IMR-90 (cell line): ENCODE data around the gene CHD6. TPM values are rescaled to one million over a fixed set of nuclear protein-coding genes. Genes with fewer than 3 reads are reported as not detected.

Experiments
- ATAC-seq: fragments of 200-7000 bp; cut with Tn5 transposase; 2 replicates; pipeline ENCODE4 v1.9.1; 2020; ENCODE audit warnings: low read depth, mild to moderate bottlenecking, moderate library complexity
- BruUV-seq: library from RNA; stranded (reverse); fragments of 400-500 nt; replicated peaks from 2 replicates; lab custom pipeline; 2021; lab: Mats Ljungman, UMichigan
- CTCF ChIA-PET: fragments of 300-600 bp; formaldehyde crosslinking; extraction: SDS; loops from one replicate; lab custom pipeline; 2021; ENCODE audit warnings: antibody characterized with exemption; lab: Yijun Ruan, JAX
- POLR2A ChIA-PET: fragments of 300-600 bp; sonication (Branson Sonifier 250); formaldehyde crosslinking; loops from one replicate; lab custom pipeline; 2022; ENCODE audit warnings: antibody characterized with exemption; ENCODE audit not compliant: unreplicated experiment; lab: Charles Lee
- DNase-seq: peaks from one replicate; pipeline ENCODE4 v3.0.0; 2013
- H2AFZ ChIP-seq: replicated peaks from 2 replicates; pipeline ENCODE3; 2013; ENCODE audit warnings: low read length, mild to moderate bottlenecking; ENCODE audit not compliant: poor library complexity
- H2AK5ac ChIP-seq: 2 replicates; pipeline ENCODE4 v1.6.1; 2013; ENCODE audit warnings: low read depth, low read length, inconsistent platforms
- H2AK9ac ChIP-seq: replicated peaks from 2 replicates; pipeline ENCODE3; 2013; ENCODE audit warnings: mild to moderate bottlenecking, low read depth, low read length, moderate library complexity; ENCODE audit not compliant: poor library complexity
- H2BK120ac ChIP-seq: 2 replicates; pipeline ENCODE4 v1.6.1; 2013; ENCODE audit warnings: low read depth, low read length, inconsistent platforms
- H2BK15ac ChIP-seq: 3 replicates; pipeline ENCODE4 v1.6.1; 2013; ENCODE audit warnings: low read depth, low read length, inconsistent platforms
- H2BK20ac ChIP-seq: 2 replicates; pipeline ENCODE4 v1.6.1; 2013; ENCODE audit warnings: low read depth, mild to moderate bottlenecking, inconsistent platforms, low read length, moderate library complexity
- H2BK5ac ChIP-seq: 2 replicates; pipeline ENCODE4 v1.6.1; 2013; ENCODE audit warnings: mild to moderate bottlenecking, low read depth, low read length, inconsistent platforms; ENCODE audit not compliant: poor library complexity, severe bottlenecking
- H3K14ac ChIP-seq: replicated peaks from 2 replicates; pipeline ENCODE4 v1.6.1; 2013; ENCODE audit warnings: low read depth, low read length, inconsistent platforms
- H3K18ac ChIP-seq: 2 replicates; pipeline ENCODE4 v1.6.1; 2013; ENCODE audit warnings: low read depth, low read length, control low read depth
- H3K23ac ChIP-seq: 2 replicates; pipeline ENCODE4 v1.6.1; 2013; ENCODE audit warnings: low read depth, low read length, inconsistent platforms
- H3K27ac ChIP-seq: 2 replicates; pipeline ENCODE4 v1.5.1; 2013; ENCODE audit warnings: mild to moderate bottlenecking, control low read depth, low read length; ENCODE audit not compliant: insufficient read depth
- H3K27me3 ChIP-seq: 2 replicates; pipeline ENCODE4 v1.6.1; 2013; ENCODE audit warnings: low read length; ENCODE audit not compliant: control insufficient read depth, insufficient read depth
- H3K36me3 ChIP-seq: 2 replicates; pipeline ENCODE4 v1.6.1; 2013; ENCODE audit warnings: low read length, mixed read lengths; ENCODE audit not compliant: control insufficient read depth, insufficient read depth
- H3K4ac ChIP-seq: 2 replicates; pipeline ENCODE4 v1.6.1; 2013; ENCODE audit warnings: low read depth, low read length, inconsistent platforms
- H3K4me1 ChIP-seq: 2 replicates; pipeline ENCODE4 v1.6.1; 2013; ENCODE audit warnings: low read length, mixed read lengths; ENCODE audit not compliant: control insufficient read depth, insufficient read depth
- H3K4me2 ChIP-seq: 2 replicates; pipeline ENCODE4 v1.6.1; 2013; ENCODE audit warnings: low read depth, mild to moderate bottlenecking, control low read depth, low read length, moderate library complexity
- H3K4me3 ChIP-seq: 2 replicates; pipeline ENCODE4 v1.5.1; 2013; ENCODE audit warnings: low read depth, mild to moderate bottlenecking, control low read depth, low read length, moderate library complexity; ENCODE audit not compliant: insufficient read depth
- H3K56ac ChIP-seq: 2 replicates; pipeline ENCODE4 v1.6.1; 2013; ENCODE audit warnings: low read length, inconsistent platforms; ENCODE audit not compliant: insufficient read depth; ENCODE audit errors: extremely low read depth
- H3K79me1 ChIP-seq, 2 experiments: 2 replicates each; pipeline ENCODE4 v1.6.1; 2013; ENCODE audit warnings: low read length in 2 of 2, inconsistent platforms in 1 of 2, low read depth in 1 of 2
- H3K9ac ChIP-seq: 2 replicates; pipeline ENCODE4 v1.6.1; 2013; ENCODE audit warnings: low read depth, low read length, control low read depth
- H3K9me1 ChIP-seq: 2 replicates; pipeline ENCODE4 v1.6.1; 2013; ENCODE audit warnings: low read length, inconsistent platforms; ENCODE audit not compliant: insufficient read depth
- H3K9me3 ChIP-seq: 2 replicates; pipeline ENCODE4 v1.6.1; 2013; ENCODE audit warnings: low read length; ENCODE audit not compliant: control insufficient read depth, insufficient read depth
- H4K20me1 ChIP-seq: 2 replicates; pipeline ENCODE4 v1.6.1; 2013; ENCODE audit warnings: low read length, inconsistent platforms; ENCODE audit not compliant: insufficient read depth
- H4K5ac ChIP-seq: 2 replicates; pipeline ENCODE4 v1.6.1; 2013; ENCODE audit warnings: mild to moderate bottlenecking, low read depth, low read length, control low read depth
- H4K8ac ChIP-seq, 2 experiments: 2 replicates each; pipeline ENCODE4 v1.6.1; 2013; ENCODE audit warnings: low read depth in 2 of 2, low read length in 2 of 2, control low read depth in 1 of 2, inconsistent platforms in 1 of 2
- H4K91ac ChIP-seq: 2 replicates; pipeline ENCODE4 v1.6.1; 2013; ENCODE audit warnings: low read depth, low read length, inconsistent platforms; ENCODE audit not compliant: insufficient read depth
- BHLHE40 ChIP-seq: fragments of 150-350 bp; IDR thresholded peaks from 2 replicates; pipeline ENCODE4 v1.6.1; 2016; ENCODE audit warnings: mild to moderate bottlenecking, low read depth, low read length
- CEBPB ChIP-seq: IDR thresholded peaks from 2 replicates; pipeline ENCODE4 v1.6.1; 2012; ENCODE audit warnings: low read depth, low read length, improper control_type of control experiment
- CHD1 ChIP-seq: IDR thresholded peaks from 2 replicates; pipeline ENCODE4 v1.6.1; 2012; ENCODE audit warnings: low read depth, low read length, improper control_type of control experiment
- ELK1 ChIP-seq: fragments of 150-350 bp; IDR thresholded peaks from 2 replicates; pipeline ENCODE4 v1.6.1; 2016; ENCODE audit warnings: low read depth, mild to moderate bottlenecking, low read length, moderate library complexity, borderline replicate concordance
- FOS ChIP-seq: fragments of 150-350 bp; IDR thresholded peaks from 2 replicates; pipeline ENCODE4 v1.6.1; 2016; ENCODE audit warnings: low read depth, low read length
- MAFK ChIP-seq: IDR thresholded peaks from 2 replicates; pipeline ENCODE4 v1.6.1; 2012; ENCODE audit warnings: low read depth, low read length, improper control_type of control experiment
- MAZ ChIP-seq: IDR thresholded peaks from 2 replicates; pipeline ENCODE4 v1.6.1; 2012; ENCODE audit warnings: low read depth, mild to moderate bottlenecking, low read length, improper control_type of control experiment, moderate library complexity, borderline replicate concordance
- MXI1 ChIP-seq: IDR thresholded peaks from 2 replicates; pipeline ENCODE4 v1.6.1; 2012; ENCODE audit warnings: low read depth, mild to moderate bottlenecking, low read length, moderate library complexity, borderline replicate concordance
- NFE2L2 ChIP-seq: fragments of 150-350 bp; IDR thresholded peaks from 2 replicates; pipeline ENCODE4 v1.6.1; 2016; ENCODE audit warnings: low read depth, mild to moderate bottlenecking, low read length
- POLR2A ChIP-seq: IDR thresholded peaks from 2 replicates; pipeline ENCODE4 v1.6.1; 2012; ENCODE audit warnings: mild to moderate bottlenecking, low read depth, low read length
- RAD21 ChIP-seq: IDR thresholded peaks from 2 replicates; pipeline ENCODE4 v1.6.1; 2012; ENCODE audit warnings: low read length, improper control_type of control experiment
- RCOR1 ChIP-seq: IDR thresholded peaks from 2 replicates; pipeline ENCODE4 v1.6.1; 2012; ENCODE audit warnings: mild to moderate bottlenecking, low read length, improper control_type of control experiment; ENCODE audit not compliant: insufficient replicate concordance
- RFX5 ChIP-seq: IDR thresholded peaks from 2 replicates; pipeline ENCODE4 v1.8.0; 2012; ENCODE audit warnings: low read depth, mild to moderate bottlenecking, low read length, moderate library complexity
- SMC3 ChIP-seq: fragments of 150-350 bp; IDR thresholded peaks from 2 replicates; pipeline ENCODE4 v1.6.1; 2016; ENCODE audit warnings: low read depth, mild to moderate bottlenecking, antibody characterized with exemption, low read length, moderate library complexity
- WGBS, 2 experiments: methylation state at CpG; one replicate each; pipeline versions ENCODE4 v1.1.5 to v1.1.7; 2013; ENCODE audit warnings: missing lambda C conversion rate in 2 of 2; ENCODE audit not compliant: insufficient read length in 1 of 2; ENCODE audit errors: extremely low coverage in 2 of 2; 5-methylcytosine and 5-hydroxymethylcytosine counted together
- dilution Hi-C: fragments of 300-500 bp; cut with HindIII; formaldehyde crosslinking; loops from one replicate; pipeline ENCODE4 v1.14.3; 2018; ENCODE audit warnings: low sequenced_read_pairs; ENCODE audit not compliant: unreplicated experiment
- in situ Hi-C: fragments of 300-500 bp; cut with MboI; formaldehyde crosslinking; loops from 3 replicates; pipeline ENCODE4 v1.14.3; 2019; ENCODE audit warnings: low sequenced_read_pairs, inconsistent platforms, mixed read lengths
- intact Hi-C: fragments of 100-400 bp; cut with micrococcal nuclease; formaldehyde crosslinking; loops from 2 replicates; pipeline ENCODE4 v1.10.0; 2022
- polyA plus RNA-seq, 3 experiments: library from polyadenylated mRNA; depleted of rRNA; stranded (reverse); fragments of >200 nt; gene quantifications; 2 replicates each; pipeline ENCODE4 v1.2.3, GENCODE V29; 2012; ENCODE audit warnings: low replicate concordance in 1 of 3
- total RNA-seq: library from RNA; depleted of rRNA; stranded (reverse); fragments of >200 nt; gene quantifications from 2 replicates; pipeline ENCODE4 v1.2.3, GENCODE V29; 2012
- TF ChIP-seq, protein P1 (sequence below): fragments of 150-350 bp; IDR thresholded peaks from 2 replicates; pipeline ENCODE4 v1.6.1; 2017; ENCODE audit warnings: mild to moderate bottlenecking, antibody characterized with exemption, low read length, low read depth
- TF ChIP-seq, protein P2 (sequence below): conservative IDR thresholded peaks from 2 replicates; pipeline ENCODE4 v1.5.1; 2012; ENCODE audit warnings: mild to moderate bottlenecking, low read depth, low read length, improper control_type of control experiment

The CHD6 gene
- total and polyA plus RNA-seq, 2 of the 4 experiments (the other 2 are of a cell fraction), result 8.8 to 26.7 TPM

DNA sequence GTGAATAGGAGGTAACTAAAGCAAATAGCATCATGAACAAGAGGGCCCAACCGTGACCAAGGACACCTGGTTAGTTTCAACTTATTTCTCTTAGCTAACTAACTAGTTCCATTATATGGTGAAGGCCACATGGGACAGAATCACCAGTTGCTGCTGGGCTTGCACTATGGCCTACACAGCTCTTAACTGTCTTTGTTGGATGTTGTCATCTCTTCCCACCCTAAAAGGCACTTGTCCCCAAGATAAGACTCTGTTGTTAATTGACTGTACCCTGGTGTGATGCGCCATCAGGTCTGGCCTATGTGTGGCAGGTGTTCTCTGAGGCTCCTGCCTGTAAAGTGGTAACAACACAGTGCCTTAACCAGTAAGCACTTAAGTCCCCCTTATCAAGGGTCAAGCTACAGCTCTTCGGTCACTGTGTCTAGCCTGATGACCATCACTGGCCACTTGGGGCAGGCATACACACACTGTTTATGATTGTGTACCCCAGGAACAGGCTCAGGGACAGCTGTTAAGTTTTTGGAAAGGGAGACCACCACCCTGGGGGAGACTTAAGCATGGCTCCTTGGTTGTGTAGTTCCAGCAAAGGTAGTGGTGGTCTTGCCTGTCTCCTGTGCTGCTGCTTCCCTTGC, 51.2 kb downstream of the CHD6 start:
- Histone ChIP-seq H3K18ac (no peak overlapping the region), H2AFZ (no peak overlapping the region), H2BK15ac (no peak overlapping the region), H3K36me3 (peaks cover 3% of the 10 kb centered on the region), H2BK5ac (no peak overlapping the region), H4K91ac (no peak overlapping the region), H3K4ac (no peak overlapping the region), H3K9ac (no peak overlapping the region), H4K20me1 (peaks cover 54% of the 10 kb centered on the region), H3K9me1 (peaks cover 15% of the 10 kb centered on the region), H2BK120ac (no peak overlapping the region), H3K79me1 (peaks cover 35 to 68% of the 10 kb centered on the region in 2 experiments), H3K27me3 (no peaks in the 10 kb centered on the region), H3K4me1 (peaks cover 4% of the 10 kb centered on the region), H4K8ac (no peak overlapping the region), H4K5ac (no peak overlapping the region), H3K4me3 (no peak overlapping the region), H3K9me3 (no peaks in the 10 kb centered on the region), H3K23ac (no peak overlapping the region), H3K4me2 (no peak overlapping the region), H3K56ac (no peak overlapping the region), H2BK20ac (no peak overlapping the region), H3K14ac (no peak overlapping the region), H2AK9ac (no peak overlapping the region), H2AK5ac (no peak overlapping the region), H3K27ac (no peak overlapping the region)
- intact Hi-C loops, result no loop called here
- ChIA-PET POLR2A (no interaction called here), CTCF (interaction anchor here (0.8 kb wide), 1 partner anchor 62 kb away, joined by 3 read pairs; no protein-coding TSS in a partner anchor)
- TF ChIP-seq, protein P1, sequence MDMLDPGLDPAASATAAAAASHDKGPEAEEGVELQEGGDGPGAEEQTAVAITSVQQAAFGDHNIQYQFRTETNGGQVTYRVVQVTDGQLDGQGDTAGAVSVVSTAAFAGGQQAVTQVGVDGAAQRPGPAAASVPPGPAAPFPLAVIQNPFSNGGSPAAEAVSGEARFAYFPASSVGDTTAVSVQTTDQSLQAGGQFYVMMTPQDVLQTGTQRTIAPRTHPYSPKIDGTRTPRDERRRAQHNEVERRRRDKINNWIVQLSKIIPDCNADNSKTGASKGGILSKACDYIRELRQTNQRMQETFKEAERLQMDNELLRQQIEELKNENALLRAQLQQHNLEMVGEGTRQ, result no peak
- no peak for TF ChIP-seq CEBPB
- no peak for TF ChIP-seq RAD21
- no peak for TF ChIP-seq ELK1
- TF ChIP-seq MAZ, result no peak
- no peak for TF ChIP-seq RCOR1
- no peak for TF ChIP-seq SMC3
- no peak for TF ChIP-seq RFX5
- no peak for TF ChIP-seq FOS
- TF ChIP-seq CHD1, result no peak
- TF ChIP-seq, protein P2, sequence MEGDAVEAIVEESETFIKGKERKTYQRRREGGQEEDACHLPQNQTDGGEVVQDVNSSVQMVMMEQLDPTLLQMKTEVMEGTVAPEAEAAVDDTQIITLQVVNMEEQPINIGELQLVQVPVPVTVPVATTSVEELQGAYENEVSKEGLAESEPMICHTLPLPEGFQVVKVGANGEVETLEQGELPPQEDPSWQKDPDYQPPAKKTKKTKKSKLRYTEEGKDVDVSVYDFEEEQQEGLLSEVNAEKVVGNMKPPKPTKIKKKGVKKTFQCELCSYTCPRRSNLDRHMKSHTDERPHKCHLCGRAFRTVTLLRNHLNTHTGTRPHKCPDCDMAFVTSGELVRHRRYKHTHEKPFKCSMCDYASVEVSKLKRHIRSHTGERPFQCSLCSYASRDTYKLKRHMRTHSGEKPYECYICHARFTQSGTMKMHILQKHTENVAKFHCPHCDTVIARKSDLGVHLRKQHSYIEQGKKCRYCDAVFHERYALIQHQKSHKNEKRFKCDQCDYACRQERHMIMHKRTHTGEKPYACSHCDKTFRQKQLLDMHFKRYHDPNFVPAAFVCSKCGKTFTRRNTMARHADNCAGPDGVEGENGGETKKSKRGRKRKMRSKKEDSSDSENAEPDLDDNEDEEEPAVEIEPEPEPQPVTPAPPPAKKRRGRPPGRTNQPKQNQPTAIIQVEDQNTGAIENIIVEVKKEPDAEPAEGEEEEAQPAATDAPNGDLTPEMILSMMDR, result no peak
- no peak for TF ChIP-seq MXI1
- TF ChIP-seq NFE2L2, result no peak
- TF ChIP-seq MAFK, result no peak
- TF ChIP-seq POLR2A, result no peak
- no peak for TF ChIP-seq BHLHE40
- ATAC-seq (no peak), DNase-seq (no peak)
- dilution Hi-C loops, result no loop called here
- in situ Hi-C loops, result no loop called here
- no CpG with 5 or more reads among the region's 3 CpGs for WGBS, 2 experiments
- BruUV-seq, result no TSS peak
